Prostate gland (tissue), 2 donors: Measurements from ENCODE around the gene CDC42EP3.

Experiments used
- POLR2A ChIP-seq: fragments of 450-650 bp; IDR thresholded peaks from one replicate; pipeline ENCODE4 v1.6.1; 2016; ENCODE audit warnings: antibody characterized with exemption, mild to moderate bottlenecking
- POLR2AphosphoS5 ChIP-seq: sonication (generic); formaldehyde crosslinking; IDR thresholded peaks from one replicate; pipeline ENCODE4 v1.6.1; 2017; ENCODE audit warnings: antibody characterized with exemption
- TF ChIP-seq, protein P1 (sequence below), 4 experiments: fragments of 200-600 bp in 2 of 4; fragments of 450-650 bp in 2 of 4; sonication (generic) in 2 of 4; IDR thresholded peaks; 1 replicate in 3 of 4; 2 replicates in 1 of 4; pipeline ENCODE4 v1.5.1; 2016 to 2019; ENCODE audit warnings: antibody characterized with exemption in 4 of 4, mild to moderate bottlenecking in 2 of 4, moderate library complexity in 2 of 4

DNA sequence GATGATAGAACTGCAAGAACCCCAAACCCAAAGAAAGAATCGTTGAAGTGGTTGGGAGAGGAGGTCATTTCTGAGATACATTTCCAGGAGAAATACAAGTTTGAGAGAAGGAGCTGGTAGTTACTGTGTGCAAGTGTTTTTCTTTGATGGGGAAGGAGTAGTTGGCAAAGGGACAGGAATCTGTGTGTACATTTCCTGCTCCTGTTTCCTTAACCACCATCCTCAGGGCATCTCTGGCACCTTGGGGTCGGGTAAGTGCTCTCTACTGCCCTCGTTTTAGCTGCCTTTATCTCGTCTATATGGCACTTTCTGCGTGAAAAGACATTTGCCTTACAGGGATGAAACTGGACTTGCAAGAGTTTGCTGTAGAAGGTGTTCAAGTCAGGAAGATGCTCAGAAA lies 27.3 kb downstream of the CDC42EP3 start:
- TF ChIP-seq POLR2AphosphoS5 (no peak), POLR2A (no peak)
- TF ChIP-seq, protein P1, sequence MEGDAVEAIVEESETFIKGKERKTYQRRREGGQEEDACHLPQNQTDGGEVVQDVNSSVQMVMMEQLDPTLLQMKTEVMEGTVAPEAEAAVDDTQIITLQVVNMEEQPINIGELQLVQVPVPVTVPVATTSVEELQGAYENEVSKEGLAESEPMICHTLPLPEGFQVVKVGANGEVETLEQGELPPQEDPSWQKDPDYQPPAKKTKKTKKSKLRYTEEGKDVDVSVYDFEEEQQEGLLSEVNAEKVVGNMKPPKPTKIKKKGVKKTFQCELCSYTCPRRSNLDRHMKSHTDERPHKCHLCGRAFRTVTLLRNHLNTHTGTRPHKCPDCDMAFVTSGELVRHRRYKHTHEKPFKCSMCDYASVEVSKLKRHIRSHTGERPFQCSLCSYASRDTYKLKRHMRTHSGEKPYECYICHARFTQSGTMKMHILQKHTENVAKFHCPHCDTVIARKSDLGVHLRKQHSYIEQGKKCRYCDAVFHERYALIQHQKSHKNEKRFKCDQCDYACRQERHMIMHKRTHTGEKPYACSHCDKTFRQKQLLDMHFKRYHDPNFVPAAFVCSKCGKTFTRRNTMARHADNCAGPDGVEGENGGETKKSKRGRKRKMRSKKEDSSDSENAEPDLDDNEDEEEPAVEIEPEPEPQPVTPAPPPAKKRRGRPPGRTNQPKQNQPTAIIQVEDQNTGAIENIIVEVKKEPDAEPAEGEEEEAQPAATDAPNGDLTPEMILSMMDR (IDR thresholded peaks at IDR 0.05) = no peak
